Measurements from ENCODE around the gene SYT15B. TPM values are rescaled to one million over a fixed set of nuclear protein-coding genes. Genes with fewer than 3 reads are reported as not detected.
"Not testable (repeated sequence)": the region's sequence is repeated elsewhere in the genome, so short reads cannot be mapped to it uniquely, and the experiment has no call there.

The SYT15B gene
- total and polyA plus RNA-seq, 9 donors: 0.33 to 3.8 (median 1.3) TPM

DNA sequence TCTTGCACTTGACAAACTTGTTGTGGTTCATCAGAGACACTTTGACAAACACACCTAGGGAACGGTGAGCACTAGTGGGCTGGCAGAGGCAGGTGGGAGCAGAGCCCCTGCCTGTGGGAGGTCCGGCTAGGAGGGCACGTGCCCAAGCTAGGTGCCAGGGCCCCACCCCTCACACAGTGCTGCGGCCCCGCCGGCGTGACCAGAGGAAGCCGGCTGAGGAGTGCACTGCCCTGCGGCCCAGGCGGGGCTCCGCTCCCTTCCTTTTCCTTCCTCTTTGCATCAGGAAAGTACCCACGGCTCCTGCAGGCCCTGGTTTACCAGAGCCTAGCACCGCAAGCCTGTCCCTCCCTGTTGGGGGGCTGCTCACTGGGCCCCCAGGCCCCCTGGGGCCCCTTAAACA, 7.2 kb downstream of the SYT15B start:
- H3K27ac ChIP-seq; H3K4me3 ChIP-seq; H3K9me3 ChIP-seq; H3K27me3 ChIP-seq; H3K4me1 ChIP-seq (ENCODE audit: insufficient read depth); DNase-seq; H3K36me3 ChIP-seq; intact Hi-C loops (cut with DNase I): not testable (repeated sequence)
- no CpG with 5 or more reads among the region's 13 CpGs for WGBS, 3 donors

DNA sequence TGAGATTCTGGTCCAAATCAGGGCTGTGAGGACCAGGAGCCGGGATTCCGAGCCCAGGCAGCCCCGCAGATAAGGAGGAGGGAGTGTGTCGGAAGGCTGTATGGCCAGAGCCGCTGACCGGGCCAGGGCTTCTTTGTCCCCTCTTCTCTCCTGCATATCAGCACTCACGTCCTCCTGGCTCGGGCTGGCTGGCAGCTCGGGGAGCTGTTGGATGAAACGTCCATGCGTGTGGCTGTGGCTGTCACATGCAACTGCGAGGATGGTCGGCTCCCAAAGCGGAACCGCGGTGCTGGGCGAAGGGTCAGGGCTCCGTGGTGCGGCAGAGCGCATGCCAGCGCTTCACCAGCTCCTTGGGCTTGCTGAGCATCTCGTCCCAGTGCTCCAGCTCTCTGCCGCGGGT, 9.5 kb downstream of the SYT15B start:
- DNase-seq; H3K27ac ChIP-seq; H3K4me1 ChIP-seq (ENCODE audit: insufficient read depth); H3K27me3 ChIP-seq; H3K4me3 ChIP-seq; H3K36me3 ChIP-seq; H3K9me3 ChIP-seq; intact Hi-C loops (cut with DNase I): not testable (repeated sequence)
- whole genome bisulfite sequencing, 3 donors: no CpG with 5 or more reads among the region's 24 CpGs

- H3K27me3 ChIP-seq; DNase-seq; H3K9me3 ChIP-seq; H3K36me3 ChIP-seq; H3K4me1 ChIP-seq (ENCODE audit: insufficient read depth); H3K27ac ChIP-seq; intact Hi-C loops (cut with DNase I); H3K4me3 ChIP-seq: not testable (repeated sequence)
- WGBS, 3 donors: 63 to 80% methylated on average over 1 of the region's 3 CpGs; no CpG with 5 or more reads in 1 of the 3 donors
Observed at GRCh38 chr10:47753176-47753575, 10.2 kb downstream of the SYT15B start.

DNA sequence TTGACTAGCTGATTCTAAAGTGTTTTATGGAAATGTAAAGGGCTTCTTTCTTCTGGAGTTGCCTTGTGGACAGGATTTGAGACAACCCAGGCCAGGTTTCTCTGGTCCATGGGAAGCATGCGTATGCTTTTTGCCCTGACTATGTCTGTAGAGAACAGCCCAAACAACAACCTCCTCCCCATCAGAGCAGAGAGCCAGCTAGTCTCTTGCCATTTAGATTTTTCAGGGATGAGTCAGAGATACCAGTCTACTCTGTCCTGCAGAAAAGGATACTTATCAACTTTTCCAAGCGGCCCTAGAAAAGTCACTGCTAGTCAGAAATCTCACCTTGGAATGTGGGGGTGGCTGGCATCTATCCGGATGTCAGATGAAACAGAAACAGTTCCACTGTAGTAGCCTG, 11.6 kb downstream of the SYT15B start:
- intact Hi-C loops (cut with DNase I); DNase-seq; H3K9me3 ChIP-seq; H3K4me1 ChIP-seq (ENCODE audit: insufficient read depth); H3K27me3 ChIP-seq; H3K36me3 ChIP-seq; H3K4me3 ChIP-seq; H3K27ac ChIP-seq: not testable (repeated sequence)
- WGBS, 3 donors: no CpG with 5 or more reads among the region's 3 CpGs

- H3K27me3 ChIP-seq; H3K4me1 ChIP-seq (ENCODE audit: insufficient read depth); H3K27ac ChIP-seq; H3K4me3 ChIP-seq; intact Hi-C loops (cut with DNase I); H3K9me3 ChIP-seq; H3K36me3 ChIP-seq; DNase-seq: not testable (repeated sequence)
- no CpG with 5 or more reads among the region's 8 CpGs for WGBS, 3 donors
Observed at GRCh38 chr10:47750360-47750759, 13.0 kb downstream of the SYT15B start.

- DNase-seq: peak in 3 of 5 donors; percentile 31 to 42 (median 40)
- H3K27me3 ChIP-seq; intact Hi-C loops (cut with DNase I); H3K36me3 ChIP-seq; H3K4me3 ChIP-seq; H3K27ac ChIP-seq; H3K9me3 ChIP-seq; H3K4me1 ChIP-seq (ENCODE audit: insufficient read depth): not testable (repeated sequence)
- 0 to 7% (median 2%) methylated on average over 3 of the region's 4 CpGs for WGBS, 3 donors
Observed at GRCh38 chr10:47746780-47747376, 16.5 kb downstream of the SYT15B start.

- H3K27me3 ChIP-seq; H3K4me1 ChIP-seq (ENCODE audit: insufficient read depth); H3K27ac ChIP-seq; H3K36me3 ChIP-seq; intact Hi-C loops (cut with DNase I); H3K4me3 ChIP-seq; H3K9me3 ChIP-seq; DNase-seq: not testable (repeated sequence)
- 0 to 15% (median 0%) methylated on average over 1 of the region's 4 CpGs for WGBS, 3 donors
Observed at GRCh38 chr10:47744881-47745280, 18.5 kb downstream of the SYT15B start.

DNA sequence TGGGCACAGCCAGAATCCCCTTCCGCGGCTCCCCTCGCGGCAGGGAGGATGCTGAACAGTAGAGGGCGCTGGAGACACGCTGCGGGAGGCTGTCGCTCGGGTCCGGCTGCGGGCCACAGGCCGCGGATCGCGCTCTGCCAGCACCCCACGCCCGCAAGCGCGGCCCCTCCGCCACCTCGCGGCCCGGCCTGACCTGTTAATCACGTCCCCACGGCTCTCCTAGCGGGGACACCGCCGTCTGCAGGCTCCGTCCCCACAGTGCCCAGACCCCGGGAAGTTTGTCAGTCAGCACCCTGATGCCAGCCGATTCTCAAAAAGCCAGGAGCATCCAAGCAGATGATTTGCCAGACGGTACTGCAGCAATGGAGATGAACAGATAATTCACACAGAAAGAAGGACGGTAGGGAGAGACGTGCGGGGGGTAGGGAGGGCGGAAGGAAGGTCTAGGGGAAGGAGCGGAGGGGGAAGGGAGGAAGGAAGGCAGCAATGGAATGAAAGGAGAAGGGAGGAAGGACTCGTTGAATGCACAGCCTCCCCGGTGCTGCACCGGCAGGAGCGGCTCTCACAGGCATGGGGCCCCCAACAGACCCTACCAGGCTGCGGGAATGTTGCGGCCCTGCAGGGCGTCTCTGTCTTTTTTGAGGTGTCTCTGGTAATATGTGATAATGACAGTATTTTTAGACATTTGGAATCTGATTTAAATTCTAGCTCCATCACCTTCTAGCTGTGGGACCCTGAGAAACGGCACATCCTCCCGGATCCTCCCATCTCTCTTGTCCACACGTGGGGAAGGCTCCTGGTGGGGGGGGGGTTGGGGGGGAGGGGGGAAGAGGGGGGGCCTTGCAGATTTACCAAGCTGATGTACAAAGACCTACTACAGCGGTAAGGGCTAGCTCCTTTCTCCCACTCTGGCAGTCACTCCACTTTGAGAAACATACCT, 19.5 kb downstream of the SYT15B start:
- peak; percentile 13 to 60 (median 41) for DNase-seq
- H3K27ac ChIP-seq; H3K9me3 ChIP-seq; H3K36me3 ChIP-seq; H3K4me1 ChIP-seq (ENCODE audit: insufficient read depth); H3K27me3 ChIP-seq; intact Hi-C loops (cut with DNase I): not testable (repeated sequence)
- peak overlapping the region; percentile 28 for H3K4me3 ChIP-seq
- 0 to 1% (median 0%) methylated on average over 12 to 28 of the region's 48 CpGs for WGBS, 3 donors

- intact Hi-C loops (cut with DNase I); H3K27me3 ChIP-seq; H3K4me1 ChIP-seq (ENCODE audit: insufficient read depth); H3K4me3 ChIP-seq; DNase-seq; H3K27ac ChIP-seq; H3K9me3 ChIP-seq; H3K36me3 ChIP-seq: not testable (repeated sequence)
- 64 to 71% (median 66%) methylated on average over 2 of the region's 2 CpGs for WGBS, 3 donors
Observed at GRCh38 chr10:47740868-47741267, 22.5 kb downstream of the SYT15B start.

GRCh38 chr10:47730911-47731310, 32.5 kb downstream of the SYT15B start:
- H3K27ac ChIP-seq; H3K27me3 ChIP-seq; intact Hi-C loops (cut with DNase I); DNase-seq; H3K36me3 ChIP-seq; H3K9me3 ChIP-seq; H3K4me1 ChIP-seq (ENCODE audit: insufficient read depth); H3K4me3 ChIP-seq: not testable (repeated sequence)
- WGBS, 3 donors: 100% methylated on average over 1 of the region's 5 CpGs; no CpG with 5 or more reads in 2 of the 3 donors

GRCh38 chr10:47725740-47726139, 37.7 kb downstream of the SYT15B start:
- WGBS, 3 donors: no CpG with 5 or more reads among the region's 6 CpGs

GRCh38 chr10:47725047-47725446, 38.3 kb downstream of the SYT15B start:
- intact Hi-C loops (cut with DNase I): not testable (repeated sequence)
- WGBS, 3 donors: no CpG with 5 or more reads among the region's 3 CpGs

More at GRCh38 chr10:47725740-47726139, 37.7 kb downstream of the SYT15B start:
- H3K4me3 ChIP-seq; DNase-seq; H3K27me3 ChIP-seq; intact Hi-C loops (cut with DNase I); H3K36me3 ChIP-seq; H3K4me1 ChIP-seq (ENCODE audit: insufficient read depth); H3K27ac ChIP-seq; H3K9me3 ChIP-seq: not testable (repeated sequence)

More at GRCh38 chr10:47725047-47725446, 38.3 kb downstream of the SYT15B start:
- not testable (repeated sequence) for H3K4me1 ChIP-seq (ENCODE audit: insufficient read depth); H3K27me3 ChIP-seq; H3K36me3 ChIP-seq; H3K4me3 ChIP-seq; H3K9me3 ChIP-seq; H3K27ac ChIP-seq; DNase-seq
